ENCODE results near the gene UBA6.

DNA sequence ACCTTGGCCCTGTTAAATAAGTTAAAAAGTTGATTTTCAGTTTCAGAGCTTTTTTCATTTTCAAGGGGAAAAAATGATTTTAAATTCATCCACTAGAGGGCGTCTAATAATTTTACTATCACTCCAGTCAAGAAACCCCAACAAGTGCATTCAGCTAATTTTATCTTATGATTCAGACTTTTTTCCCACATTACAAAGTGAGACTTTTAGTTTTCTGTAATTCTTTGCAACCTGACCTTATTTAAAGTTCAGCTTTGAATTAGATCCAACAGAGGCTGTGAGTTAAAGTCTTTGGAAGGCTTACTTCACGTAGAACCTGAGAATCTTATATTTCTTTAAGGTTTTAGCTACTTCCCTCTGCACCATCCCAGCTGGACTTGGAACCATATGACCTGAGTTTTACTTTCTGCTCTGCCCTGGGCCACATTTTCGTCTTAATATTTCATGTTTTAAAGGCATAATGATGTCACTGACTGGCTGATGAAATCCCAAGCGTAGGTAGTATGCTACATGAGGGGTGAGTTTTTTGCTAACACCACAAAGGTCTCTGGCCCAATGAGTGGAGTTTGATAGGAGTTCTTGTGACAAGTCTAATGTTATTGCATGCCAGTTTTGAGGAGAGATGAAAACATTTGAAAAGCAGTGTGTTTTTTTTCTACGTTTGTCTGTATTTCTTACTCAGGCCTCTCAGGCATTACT lies 46.0 kb upstream of the UBA6 start:
- TF ChIP-seq, protein P1, sequence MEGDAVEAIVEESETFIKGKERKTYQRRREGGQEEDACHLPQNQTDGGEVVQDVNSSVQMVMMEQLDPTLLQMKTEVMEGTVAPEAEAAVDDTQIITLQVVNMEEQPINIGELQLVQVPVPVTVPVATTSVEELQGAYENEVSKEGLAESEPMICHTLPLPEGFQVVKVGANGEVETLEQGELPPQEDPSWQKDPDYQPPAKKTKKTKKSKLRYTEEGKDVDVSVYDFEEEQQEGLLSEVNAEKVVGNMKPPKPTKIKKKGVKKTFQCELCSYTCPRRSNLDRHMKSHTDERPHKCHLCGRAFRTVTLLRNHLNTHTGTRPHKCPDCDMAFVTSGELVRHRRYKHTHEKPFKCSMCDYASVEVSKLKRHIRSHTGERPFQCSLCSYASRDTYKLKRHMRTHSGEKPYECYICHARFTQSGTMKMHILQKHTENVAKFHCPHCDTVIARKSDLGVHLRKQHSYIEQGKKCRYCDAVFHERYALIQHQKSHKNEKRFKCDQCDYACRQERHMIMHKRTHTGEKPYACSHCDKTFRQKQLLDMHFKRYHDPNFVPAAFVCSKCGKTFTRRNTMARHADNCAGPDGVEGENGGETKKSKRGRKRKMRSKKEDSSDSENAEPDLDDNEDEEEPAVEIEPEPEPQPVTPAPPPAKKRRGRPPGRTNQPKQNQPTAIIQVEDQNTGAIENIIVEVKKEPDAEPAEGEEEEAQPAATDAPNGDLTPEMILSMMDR (conservative IDR thresholded peaks at IDR 0.05): peak; percentile 74
- TF ChIP-seq ZFX (IDR thresholded peaks at IDR 0.05): no peak

Data from C4-2B (cell line).